CD14-positive monocyte (primary cell): ENCODE results near the gene HAUS5. TPM values are rescaled to one million over a fixed set of nuclear protein-coding genes. Genes with fewer than 3 reads are reported as not detected.

ENCODE experiments used
- DNase-seq, 3 donors: peaks; one replicate each; pipeline ENCODE4 v3.0.0-alpha.2; 2011 to 2022
- H2AFZ ChIP-seq: 2 replicates; pipeline ENCODE4 v1.6.0; 2012; ENCODE audit warnings: mild to moderate bottlenecking, low read depth, low read length, inconsistent platforms; ENCODE audit not compliant: insufficient read depth, poor library complexity, severe bottlenecking
- H3K27ac ChIP-seq, 2 donors: 1 replicate in 1 of 2; 2 replicates in 1 of 2; pipeline ENCODE4 v1.5.1; 2012 to 2013; ENCODE audit warnings: low read length in 2 of 2, control low read depth in 1 of 2, inconsistent platforms in 1 of 2, low read depth in 1 of 2, mild to moderate bottlenecking in 1 of 2
- H3K27me3 ChIP-seq, 2 donors: one replicate each; pipeline versions ENCODE4 v1.6.0 to v1.6.1; 2011 to 2013; ENCODE audit warnings: low read length in 2 of 2; ENCODE audit not compliant: control insufficient read depth in 2 of 2, insufficient read depth in 2 of 2
- H3K36me3 ChIP-seq, 2 donors: replicated peaks in 1 of 2; 1 replicate in 1 of 2; 2 replicates in 1 of 2; pipeline versions ENCODE4 v1.5.1 to v1.6.1; 2012 to 2013; ENCODE audit warnings: low read length in 2 of 2, control low read depth in 1 of 2, inconsistent platforms in 1 of 2, mild to moderate bottlenecking in 1 of 2; ENCODE audit not compliant: insufficient read depth in 2 of 2, control insufficient read depth in 1 of 2
- H3K4me1 ChIP-seq, 2 donors: 1 replicate in 1 of 2; 2 replicates in 1 of 2; pipeline versions ENCODE4 v1.5.1 to v1.6.1; 2012 to 2013; ENCODE audit warnings: low read length in 2 of 2, control low read depth in 1 of 2, inconsistent platforms in 1 of 2, mild to moderate bottlenecking in 1 of 2, moderate library complexity in 1 of 2; ENCODE audit not compliant: insufficient read depth in 2 of 2, control insufficient read depth in 1 of 2
- H3K4me2 ChIP-seq: replicated peaks from 2 replicates; pipeline ENCODE3; 2012; ENCODE audit warnings: low read length, moderate library complexity, mild to moderate bottlenecking; ENCODE audit not compliant: poor library complexity, severe bottlenecking; ENCODE audit errors: extremely low read depth
- H3K4me3 ChIP-seq, 3 experiments: fragments of 200-600 bp in 1 of 3; sonication (generic) in 1 of 3; replicated peaks in 1 of 3; 1 replicate in 2 of 3; 2 replicates in 1 of 3; pipeline ENCODE4 v1.5.1; 2011 to 2013; ENCODE audit warnings: low read length in 3 of 3, mild to moderate bottlenecking in 3 of 3, control low read depth in 2 of 3, low read depth in 2 of 3, inconsistent platforms in 1 of 3, moderate library complexity in 1 of 3
- H3K79me2 ChIP-seq: 2 replicates; pipeline ENCODE4 v1.6.0; 2012; ENCODE audit warnings: mild to moderate bottlenecking, control low read depth, inconsistent platforms, low read length, moderate library complexity; ENCODE audit not compliant: insufficient read depth
- H3K9ac ChIP-seq: 2 replicates; pipeline ENCODE4 v1.6.0; 2017; ENCODE audit warnings: low read length, mild to moderate bottlenecking; ENCODE audit not compliant: insufficient read depth, poor library complexity, severe bottlenecking
- H3K9me3 ChIP-seq, 2 donors: replicated peaks in 1 of 2; 1 replicate in 1 of 2; 2 replicates in 1 of 2; pipeline versions ENCODE4 v1.5.1 to v1.6.1; 2012 to 2013; ENCODE audit warnings: low read length in 2 of 2, control low read depth in 1 of 2; ENCODE audit not compliant: control insufficient read depth in 1 of 2, insufficient read depth in 1 of 2
- H4K20me1 ChIP-seq: 2 replicates; pipeline ENCODE4 v1.6.0; 2012; ENCODE audit warnings: mild to moderate bottlenecking, low read length, control low read depth, moderate library complexity; ENCODE audit not compliant: insufficient read depth
- H3K27ac Mint-ChIP-seq, 7 donors: one replicate each; pipeline ENCODE4 v1.8.0; 2020; ENCODE audit warnings: mild to moderate bottlenecking in 7 of 7, mixed read lengths in 7 of 7, moderate library complexity in 6 of 7, inconsistent platforms in 2 of 7
- H3K27me3 Mint-ChIP-seq, 3 donors: one replicate each; pipeline ENCODE4 v1.8.0; 2021 to 2022; ENCODE audit warnings: low read depth in 3 of 3, mild to moderate bottlenecking in 3 of 3, mixed read lengths in 3 of 3, moderate library complexity in 3 of 3, inconsistent platforms in 1 of 3
- H3K36me3 Mint-ChIP-seq, 2 donors: one replicate each; pipeline ENCODE4 v1.8.0; 2020; ENCODE audit warnings: mixed read lengths in 2 of 2, inconsistent platforms in 1 of 2, mild to moderate bottlenecking in 1 of 2
- H3K4me1 Mint-ChIP-seq: one replicate; pipeline ENCODE4 v1.8.0; 2020; ENCODE audit warnings: mild to moderate bottlenecking, mixed read lengths
- H3K4me3 Mint-ChIP-seq, 2 donors: one replicate each; pipeline ENCODE4 v1.8.0; 2020; ENCODE audit warnings: mild to moderate bottlenecking in 2 of 2, mixed read lengths in 2 of 2, moderate library complexity in 1 of 2
- H3K9me3 Mint-ChIP-seq, 7 donors: one replicate each; pipeline ENCODE4 v1.8.0; 2020 to 2022; ENCODE audit warnings: mixed read lengths in 7 of 7, mild to moderate bottlenecking in 6 of 7, moderate library complexity in 6 of 7, inconsistent platforms in 2 of 7
- WGBS: methylation state at CpG from one replicate; pipeline ENCODE4 v1.1.5; 2013; ENCODE audit warnings: missing lambda C conversion rate; ENCODE audit not compliant: insufficient coverage; 5-methylcytosine and 5-hydroxymethylcytosine counted together
- intact Hi-C, 2 donors: fragments of 100-400 bp; cut with micrococcal nuclease; formaldehyde crosslinking; loops; one replicate each; pipeline versions ENCODE4 v1.15.0 to v1.15.1; 2023
- polyA plus RNA-seq, 3 donors: library from polyadenylated mRNA; depleted of rRNA in 1 of 3; unstranded in 2 of 3; stranded (reverse) in 1 of 3; fragments of 300-500 nt in 2 of 3; fragments of >200 nt in 1 of 3; fragmentation: Illumina TruSeq in 2 of 3; gene quantifications; 1 replicate in 2 of 3; 2 replicates in 1 of 3; pipeline ENCODE4 v1.2.3, GENCODE V29; 2012 to 2021
- TF ChIP-seq, protein P1 (sequence below): fragments of 200-600 bp; IDR thresholded peaks from one replicate; pipeline ENCODE4 v1.8.0; 2022; ENCODE audit warnings: antibody characterized with exemption, mild to moderate bottlenecking

The HAUS5 gene
- polyA plus RNA-seq, 3 donors: 0.94 to 6.3 (median 0.99) TPM

DNA sequence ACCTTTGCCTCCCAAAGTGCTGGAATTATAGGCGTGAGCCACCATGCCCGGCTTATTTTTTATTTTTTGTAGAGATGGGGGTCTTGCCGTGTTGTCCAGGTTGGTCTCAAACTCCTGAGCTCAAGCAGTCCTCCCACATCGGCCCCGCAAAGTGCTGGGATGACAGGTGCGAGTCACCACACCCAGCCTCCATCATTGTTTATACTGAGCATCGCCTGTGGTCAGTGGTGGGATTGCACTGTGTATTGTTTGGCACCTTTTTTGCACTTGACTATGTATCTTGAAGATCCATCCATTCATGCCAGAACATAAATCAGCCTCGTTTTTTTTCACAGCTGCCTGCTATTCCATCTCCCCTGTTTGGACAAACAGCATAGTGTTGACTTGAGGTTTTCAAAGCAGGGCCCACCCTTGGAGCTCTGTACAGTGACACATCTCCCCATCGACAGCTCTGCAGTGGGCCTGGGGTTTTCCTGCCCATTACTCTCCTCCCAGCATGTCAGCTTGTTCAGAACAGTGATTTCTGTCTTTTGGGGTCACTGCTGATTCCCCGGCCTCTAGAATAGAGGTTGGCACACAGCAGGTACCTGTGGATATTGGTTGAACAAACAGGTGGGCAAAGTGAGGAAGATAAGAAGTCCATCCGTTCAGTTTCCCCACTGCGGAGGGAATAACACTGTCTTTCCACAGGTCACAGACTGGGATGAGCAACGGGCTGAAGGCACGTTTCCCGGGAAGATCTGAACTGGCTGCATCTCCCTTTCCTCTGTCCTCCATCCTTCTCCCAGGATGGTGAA is 45.6 kb downstream of the HAUS5 start:
- TF ChIP-seq, protein P1, sequence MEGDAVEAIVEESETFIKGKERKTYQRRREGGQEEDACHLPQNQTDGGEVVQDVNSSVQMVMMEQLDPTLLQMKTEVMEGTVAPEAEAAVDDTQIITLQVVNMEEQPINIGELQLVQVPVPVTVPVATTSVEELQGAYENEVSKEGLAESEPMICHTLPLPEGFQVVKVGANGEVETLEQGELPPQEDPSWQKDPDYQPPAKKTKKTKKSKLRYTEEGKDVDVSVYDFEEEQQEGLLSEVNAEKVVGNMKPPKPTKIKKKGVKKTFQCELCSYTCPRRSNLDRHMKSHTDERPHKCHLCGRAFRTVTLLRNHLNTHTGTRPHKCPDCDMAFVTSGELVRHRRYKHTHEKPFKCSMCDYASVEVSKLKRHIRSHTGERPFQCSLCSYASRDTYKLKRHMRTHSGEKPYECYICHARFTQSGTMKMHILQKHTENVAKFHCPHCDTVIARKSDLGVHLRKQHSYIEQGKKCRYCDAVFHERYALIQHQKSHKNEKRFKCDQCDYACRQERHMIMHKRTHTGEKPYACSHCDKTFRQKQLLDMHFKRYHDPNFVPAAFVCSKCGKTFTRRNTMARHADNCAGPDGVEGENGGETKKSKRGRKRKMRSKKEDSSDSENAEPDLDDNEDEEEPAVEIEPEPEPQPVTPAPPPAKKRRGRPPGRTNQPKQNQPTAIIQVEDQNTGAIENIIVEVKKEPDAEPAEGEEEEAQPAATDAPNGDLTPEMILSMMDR: no peak
- Mint-ChIP-seq H3K4me3 (no peak overlapping the region), H3K4me1 (no peaks in the 10 kb centered on the region), H3K36me3 (peaks cover 51 to 68% of the 10 kb centered on the region in 2 donors), H3K27me3 (peaks cover 0 to 6% (median 0%) of the 10 kb centered on the region in 3 donors), H3K9me3 (peaks cover 0 to 1% (median 0%) of the 10 kb centered on the region in 7 donors), H3K27ac (no peak overlapping the region)
- Histone ChIP-seq H3K4me1 (no peaks in the 10 kb centered on the region), H2AFZ (no peak overlapping the region), H3K4me3 (no peak overlapping the region), H3K27me3 (no peaks in the 10 kb centered on the region), H3K9me3 (no peaks in the 10 kb centered on the region), H3K79me2 (no peaks in the 10 kb centered on the region), H3K27ac (no peak overlapping the region), H3K4me2 (no peak overlapping the region), H3K9ac (no peak overlapping the region), H3K36me3 (peaks cover 72 to 79% of the 10 kb centered on the region in 2 donors), H4K20me1 (peaks cover 44% of the 10 kb centered on the region)
- intact Hi-C loops: no loop called here
- 93% methylated on average over 9 of the region's 15 CpGs for WGBS
- no peak for DNase-seq

DNA sequence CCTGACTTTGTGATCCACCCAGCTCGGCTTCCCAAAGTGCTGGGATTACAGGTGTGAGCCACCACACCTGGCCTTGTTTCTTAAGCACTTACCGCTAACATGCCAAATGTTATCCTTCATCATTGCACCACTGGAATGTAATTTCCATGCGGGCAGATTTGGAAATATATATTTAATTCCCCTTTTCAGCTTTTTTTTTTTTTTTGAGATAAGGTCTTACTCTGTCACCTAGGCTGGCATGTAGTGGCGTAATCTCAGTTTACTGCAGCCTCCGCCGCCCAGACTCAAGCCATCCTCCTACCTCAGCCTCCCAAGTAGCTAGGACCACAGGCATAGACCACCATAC is 49.4 kb downstream of the HAUS5 start:
- no peak for DNase-seq
- peaks cover 29 to 31% of the 10 kb centered on the region in 2 donors for H3K36me3 Mint-ChIP-seq
- H3K27me3 Mint-ChIP-seq: peaks cover 0 to 4% (median under 1%) of the 10 kb centered on the region in 3 donors
- Histone ChIP-seq H3K79me2 (no peaks in the 10 kb centered on the region), H3K4me3 (no peak overlapping the region), H3K27me3 (no peaks in the 10 kb centered on the region), H3K27ac (no peak overlapping the region), H3K36me3 (peaks cover 56 to 57% of the 10 kb centered on the region in 2 donors), H4K20me1 (peaks cover 15% of the 10 kb centered on the region), H3K4me2 (no peak overlapping the region), H3K4me1 (no peaks in the 10 kb centered on the region), H2AFZ (no peak overlapping the region), H3K9me3 (no peaks in the 10 kb centered on the region), H3K9ac (no peak overlapping the region)
- WGBS: no CpG with 5 or more reads among the region's 6 CpGs
- H3K27ac Mint-ChIP-seq: no peak overlapping the region
- TF ChIP-seq, protein P1: no peak
- H3K9me3 Mint-ChIP-seq: peaks cover 0 to 1% (median 0%) of the 10 kb centered on the region in 7 donors
- H3K4me3 Mint-ChIP-seq: no peak overlapping the region
- H3K4me1 Mint-ChIP-seq: no peaks in the 10 kb centered on the region
- intact Hi-C loops: no loop called here
